Liver (tissue), 9 donors: Measurements from ENCODE around the gene MSGN1. TPM values are rescaled to one million over a fixed set of nuclear protein-coding genes. Genes with fewer than 3 reads are reported as not detected.

Source experiments
- DNase-seq: peaks from one replicate; pipeline ENCODE4 v3.0.0-alpha.2; 2017; ENCODE audit warnings: low spot score
- H3K27ac ChIP-seq, 2 donors: one replicate each; pipeline ENCODE4 v1.7.0; 2013; ENCODE audit warnings: inconsistent platforms in 2 of 2, low read length in 2 of 2, control low read depth in 1 of 2, low read depth in 1 of 2, mild to moderate bottlenecking in 1 of 2
- H3K27me3 ChIP-seq, 4 donors: one replicate each; pipeline versions ENCODE4 v1.6.1 to v1.7.0; 2013; ENCODE audit warnings: low read length in 3 of 4, inconsistent platforms in 1 of 4, mild to moderate bottlenecking in 1 of 4, moderate library complexity in 1 of 4; ENCODE audit not compliant: control insufficient read depth in 4 of 4, insufficient read depth in 4 of 4
- H3K36me3 ChIP-seq, 4 donors: one replicate each; pipeline versions ENCODE4 v1.6.1 to v1.7.0; 2013; ENCODE audit warnings: low read length in 3 of 4, mild to moderate bottlenecking in 3 of 4, low read depth in 1 of 4, moderate library complexity in 1 of 4; ENCODE audit not compliant: control insufficient read depth in 4 of 4, insufficient read depth in 3 of 4
- H3K4me1 ChIP-seq, 4 donors: one replicate each; pipeline versions ENCODE4 v1.6.1 to v1.7.0; 2013; ENCODE audit warnings: low read length in 3 of 4, mild to moderate bottlenecking in 3 of 4, moderate library complexity in 1 of 4; ENCODE audit not compliant: control insufficient read depth in 4 of 4, insufficient read depth in 4 of 4
- H3K4me3 ChIP-seq, 3 donors: one replicate each; pipeline versions ENCODE4 v1.6.1 to v1.7.0; 2013; ENCODE audit warnings: low read length in 3 of 3, control low read depth in 1 of 3, low read depth in 1 of 3, mild to moderate bottlenecking in 1 of 3
- H3K9ac ChIP-seq, 2 donors: one replicate each; pipeline ENCODE4 v1.7.0; 2013; ENCODE audit warnings: low read length in 2 of 2, mild to moderate bottlenecking in 2 of 2, moderate library complexity in 2 of 2, control low read depth in 1 of 2, low read depth in 1 of 2
- H3K9me3 ChIP-seq, 4 donors: one replicate each; pipeline versions ENCODE4 v1.6.1 to v1.7.0; 2013; ENCODE audit warnings: low read length in 3 of 4; ENCODE audit not compliant: control insufficient read depth in 4 of 4
- ATF3 ChIP-seq: IDR thresholded peaks from 2 replicates; pipeline ENCODE4 v1.6.1; 2016; ENCODE audit warnings: antibody characterized with exemption
- CTCF ChIP-seq: fragments of 150-350 bp; IDR thresholded peaks from 2 replicates; pipeline ENCODE4 v1.5.1; 2017; ENCODE audit warnings: improper control_type of control experiment, low read depth, low read length; ENCODE audit not compliant: missing input control
- EGR1 ChIP-seq, 2 donors: IDR thresholded peaks; 2 replicates each; pipeline ENCODE4 v1.6.1; 2016 to 2018; ENCODE audit warnings: antibody characterized with exemption in 2 of 2, low read depth in 2 of 2
- FOXA1 ChIP-seq: IDR thresholded peaks from 2 replicates; pipeline ENCODE4 v1.6.1; 2016; ENCODE audit warnings: antibody characterized with exemption
- FOXA2 ChIP-seq: IDR thresholded peaks from 2 replicates; pipeline ENCODE4 v1.6.1; 2016; ENCODE audit warnings: antibody characterized with exemption
- GABPA ChIP-seq, 2 donors: IDR thresholded peaks in 1 of 2; conservative IDR thresholded peaks in 1 of 2; 2 replicates each; pipeline ENCODE4 v1.6.1; 2016; ENCODE audit warnings: antibody characterized with exemption in 2 of 2, mild to moderate bottlenecking in 1 of 2, moderate library complexity in 1 of 2
- HNF4A ChIP-seq, 2 donors: conservative IDR thresholded peaks; 2 replicates each; pipeline ENCODE4 v1.6.1; 2016; ENCODE audit warnings: antibody characterized with exemption in 2 of 2, mild to moderate bottlenecking in 2 of 2
- HNF4G ChIP-seq: IDR thresholded peaks from 2 replicates; pipeline ENCODE4 v1.6.1; 2016; ENCODE audit warnings: antibody characterized with exemption
- NR2F2 ChIP-seq: IDR thresholded peaks from 2 replicates; pipeline ENCODE4 v1.6.1; 2016; ENCODE audit warnings: antibody characterized with exemption
- RAD21 ChIP-seq, 2 donors: IDR thresholded peaks; 2 replicates each; pipeline ENCODE4 v1.6.1; 2016; ENCODE audit warnings: antibody characterized with exemption in 2 of 2, mild to moderate bottlenecking in 2 of 2
- REST ChIP-seq: IDR thresholded peaks from 2 replicates; pipeline ENCODE4 v1.6.1; 2016; ENCODE audit warnings: antibody characterized with exemption, mild to moderate bottlenecking
- RXRA ChIP-seq, 2 donors: IDR thresholded peaks; 2 replicates each; pipeline ENCODE4 v1.6.1; 2017 to 2018; ENCODE audit warnings: antibody characterized with exemption in 2 of 2, mild to moderate bottlenecking in 1 of 2
- TAF1 ChIP-seq: conservative IDR thresholded peaks from 2 replicates; pipeline ENCODE4 v1.6.1; 2016; ENCODE audit warnings: antibody characterized with exemption, mild to moderate bottlenecking
- ZBTB33 ChIP-seq: IDR thresholded peaks from 2 replicates; pipeline ENCODE4 v1.6.1; 2016; ENCODE audit warnings: antibody characterized with exemption
- WGBS: extraction: QIAGEN DNeasy Blood & Tissue Kit; methylation state at CpG from one replicate; pipeline ENCODE4 v1.1.7; 2013; 5-methylcytosine and 5-hydroxymethylcytosine counted together
- polyA plus RNA-seq, 2 donors: library from polyadenylated mRNA; stranded (reverse) in 1 of 2; unstranded in 1 of 2; fragments of 200-250 nt in 1 of 2; fragments of >200 nt in 1 of 2; fragmentation: Nextera tagmentation in 1 of 2; extraction: Ambion mirVana in 1 of 2; gene quantifications; one replicate each; pipeline versions ENCODE4 v1.2.1 to v1.2.3, GENCODE V29; 2013 to 2015
- total RNA-seq, 2 donors: library from RNA; depleted of rRNA; stranded (reverse); fragments of >200 nt; gene quantifications; one replicate each; pipeline ENCODE4 v1.2.3, GENCODE V29; 2014
- donor health status: healthy.
- donor health status: healthy.
- donor health status: healthy.
- donor health status: healthy.
- donor health status: healthy.

MSGN1 gene
- total and polyA plus RNA-seq, 4 donors: not detected

GRCh38 chr2:17821535-17822444 is 5.5 kb downstream of the MSGN1 start:
- no peak for DNase-seq
- Histone ChIP-seq H3K4me3 (no peak overlapping the region), H3K4me1 (no peaks in the 10 kb centered on the region), H3K27ac (no peak overlapping the region), H3K9me3 (no peaks in the 10 kb centered on the region), H3K27me3 (no peaks in the 10 kb centered on the region), H3K9ac (no peak overlapping the region), H3K36me3 (no peaks in the 10 kb centered on the region)
- no peak for TF ChIP-seq REST
- no peak for TF ChIP-seq HNF4G
- no peak for TF ChIP-seq HNF4A (conservative IDR thresholded peaks at IDR 0.05)
- no peak for TF ChIP-seq EGR1 (IDR thresholded peaks at IDR 0.05; ENCODE audit: low read depth in 2 of 2)
- no peak for TF ChIP-seq GABPA (IDR thresholded peaks at IDR 0.05 in 1 of 2, conservative IDR thresholded peaks at IDR 0.05 in 1 of 2)
- TF ChIP-seq RXRA (IDR thresholded peaks at IDR 0.05): no peak
- TF ChIP-seq RAD21 (IDR thresholded peaks at IDR 0.05): no peak
- TF ChIP-seq NR2F2: no peak
- TF ChIP-seq ATF3: no peak
- TF ChIP-seq ZBTB33: no peak
- TF ChIP-seq FOXA1: no peak
- TF ChIP-seq CTCF: no peak
- TF ChIP-seq FOXA2: no peak
- TF ChIP-seq TAF1: no peak
- 74% methylated on average over 7 of the region's 7 CpGs for WGBS
